ENCODE measurements around the gene PODN.

- no peak for TF ChIP-seq CTCF (IDR thresholded peaks at IDR 0.05)
- TF ChIP-seq POLR2A (IDR thresholded peaks at IDR 0.05), result no peak
Measured at GRCh38 chr1:53075761-53076163, 13.7 kb downstream of the PODN start.

Data from tibial nerve (tissue), 3 donors.